ENCODE results near the gene FKBP6.
"Not testable (repeated sequence)": the region's sequence is repeated elsewhere in the genome, so short reads cannot be mapped to it uniquely, and the experiment has no call there.

Gene FKBP6

DNA sequence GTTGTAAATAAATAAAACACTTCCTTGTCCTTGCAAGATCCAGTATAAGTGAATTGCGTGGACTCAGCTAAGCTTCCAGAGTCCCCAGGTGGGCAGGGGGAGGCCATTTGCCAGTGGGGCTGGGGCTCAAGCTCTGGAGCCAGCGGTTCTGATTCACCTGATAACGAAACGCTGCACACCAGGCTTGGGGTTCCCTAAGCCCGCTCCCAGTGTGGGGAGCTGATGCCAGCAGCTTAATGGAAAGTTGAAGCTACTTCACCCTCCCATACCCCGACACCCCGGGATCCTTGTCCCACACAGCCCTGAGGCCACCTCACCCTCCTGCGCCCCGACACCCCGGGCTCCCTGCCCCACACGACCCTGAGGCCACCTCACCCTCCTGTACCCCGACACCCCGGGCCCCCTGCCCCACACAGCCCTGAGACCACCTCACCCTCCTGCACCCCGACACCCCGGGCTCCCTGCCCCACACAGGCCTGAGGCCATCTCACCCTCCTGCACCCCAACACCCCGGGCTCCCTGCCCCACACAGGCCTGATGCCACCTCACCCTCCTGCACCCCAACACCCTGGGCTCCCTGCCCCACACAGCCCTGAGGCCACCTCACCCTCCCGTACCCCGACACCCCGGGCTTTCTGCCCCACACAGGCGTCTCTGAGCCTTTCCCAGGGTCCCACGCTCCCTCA, 30.8 kb downstream of the FKBP6 start:
- DNase-seq, result no peak

GRCh38 chr7:73359306-73359705, 31.3 kb downstream of the FKBP6 start:
- DNase-seq, result no peak

DNA sequence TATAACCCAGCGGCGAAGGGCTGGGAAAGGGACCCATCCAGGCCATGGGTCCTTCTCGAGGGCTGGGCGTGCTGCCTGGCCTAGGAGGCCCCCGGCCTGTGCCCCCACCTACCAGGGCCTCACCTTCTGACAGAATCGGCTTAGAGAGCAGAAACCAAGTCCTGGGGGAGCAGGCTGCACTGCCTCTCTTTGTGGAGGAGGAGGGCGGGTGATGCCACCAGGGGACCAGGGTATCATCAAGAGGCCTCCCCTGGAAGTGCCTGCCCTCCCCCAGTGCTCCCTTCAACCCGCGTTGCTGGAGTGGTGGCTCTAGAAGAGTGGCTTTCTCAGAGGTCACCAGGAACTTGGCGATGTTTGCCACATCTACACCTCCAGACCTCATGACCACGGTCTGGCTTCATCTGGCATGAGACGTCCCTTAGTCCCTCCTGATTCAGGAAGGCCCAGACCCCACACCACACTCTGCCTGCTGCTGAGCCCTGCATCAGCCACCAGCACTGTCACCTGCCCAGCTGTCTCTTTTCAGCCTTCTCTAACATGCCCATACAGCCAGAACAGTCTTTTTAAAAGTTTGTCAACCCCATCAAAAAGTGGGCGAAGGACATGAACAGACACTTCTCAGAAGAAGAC, 31.9 kb downstream of the FKBP6 start:
- DNase-seq, result no peak

DNA sequence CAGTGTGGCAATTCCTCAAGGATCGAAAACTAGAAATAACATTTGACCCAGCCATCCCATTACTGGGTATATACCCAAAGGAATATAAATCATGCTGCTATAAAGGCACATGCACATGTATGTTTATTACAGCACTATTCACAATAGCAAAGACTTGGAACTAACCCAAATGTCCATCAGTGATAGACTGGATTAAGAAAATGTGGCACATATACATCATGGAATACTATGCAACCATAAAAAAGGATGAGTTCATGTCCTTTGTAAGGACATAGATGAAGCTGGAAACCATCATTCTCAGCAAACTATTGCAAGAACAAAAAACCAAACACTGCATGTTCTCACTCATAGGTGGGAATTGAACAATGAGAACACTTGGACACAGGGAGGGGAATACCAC, 32.6 kb downstream of the FKBP6 start:
- DNase-seq, result not testable (repeated sequence)

DNA sequence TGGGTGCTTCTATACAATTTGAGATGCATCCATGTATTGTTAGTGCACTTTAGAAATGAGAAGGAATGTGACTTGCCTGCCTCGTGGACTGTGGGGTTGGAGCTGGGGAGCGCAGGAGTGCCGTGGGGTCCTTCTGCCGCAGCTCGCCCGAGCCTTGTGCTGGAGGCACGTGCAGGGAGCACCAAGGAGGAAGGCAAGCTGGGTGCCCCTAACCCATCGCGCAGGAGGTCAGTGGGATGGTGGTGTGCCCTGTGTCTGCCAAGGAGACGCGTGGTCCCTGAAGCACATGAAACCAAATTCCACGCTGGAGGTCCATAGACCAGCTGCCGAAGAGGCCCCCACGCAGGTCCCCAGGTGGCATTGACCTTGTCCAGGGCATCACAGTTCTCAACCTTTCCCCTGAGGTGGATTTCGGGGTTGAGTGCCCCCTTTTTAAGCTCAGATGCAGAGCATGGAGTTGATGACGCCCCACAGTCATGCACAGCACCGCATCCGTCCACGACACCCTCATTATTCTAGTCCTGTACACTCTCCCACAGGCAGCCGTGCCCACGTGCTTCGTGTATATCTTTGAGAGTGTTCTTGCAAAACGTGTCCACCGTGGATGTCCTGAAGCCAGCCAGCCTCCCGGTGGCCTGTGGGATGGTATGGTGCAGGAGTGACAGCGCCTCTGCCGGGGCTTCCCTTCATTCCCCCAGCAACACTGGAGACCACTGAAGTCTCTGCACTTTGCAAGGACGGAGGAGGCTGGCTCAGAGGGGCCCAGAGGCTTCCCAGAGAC, 35.5 kb downstream of the FKBP6 start:
- DNase-seq, result no peak

GRCh38 chr7:73364006-73364728, 36.2 kb downstream of the FKBP6 start:
- DNase-seq, result no peak

DNA sequence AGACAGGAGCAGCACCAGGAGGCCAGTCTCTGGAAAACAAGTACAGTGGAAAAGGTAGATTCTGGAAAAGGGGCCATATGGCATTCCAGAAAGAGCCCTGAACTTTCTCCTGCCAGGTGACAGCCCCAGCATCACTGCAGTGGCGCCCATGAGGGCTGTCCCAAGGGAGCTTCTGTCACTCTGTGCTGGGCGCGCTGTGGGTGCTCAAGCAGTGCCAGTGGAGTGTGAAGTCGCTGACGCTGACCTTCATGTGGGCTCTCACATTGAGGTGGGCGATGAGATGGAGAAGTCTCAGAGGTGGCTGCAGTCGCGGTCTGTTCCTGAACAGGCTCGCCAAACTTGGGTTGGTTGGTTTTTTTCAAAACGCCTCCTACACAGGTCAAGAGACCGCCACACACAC, 38.2 kb downstream of the FKBP6 start:
- DNase-seq, result no peak

DNA sequence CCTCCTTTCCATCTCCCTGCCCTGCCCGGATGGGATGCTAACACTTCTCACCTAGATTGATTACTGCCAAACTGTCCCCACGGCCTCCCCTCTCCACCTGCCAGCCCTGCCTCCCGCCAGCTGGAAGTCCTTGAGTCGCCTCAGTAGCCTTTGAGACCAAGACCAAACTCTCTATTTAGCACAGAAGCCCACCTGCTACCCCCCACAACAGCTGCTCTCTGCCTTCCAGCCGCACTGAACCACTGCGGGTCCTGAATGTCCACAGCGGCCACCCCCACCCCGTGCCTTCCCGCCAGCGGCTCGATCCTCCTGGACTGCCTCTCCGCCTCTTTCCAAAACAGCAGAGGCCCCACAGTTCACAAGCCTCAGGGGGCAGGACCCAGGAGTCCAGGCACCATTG, 39.0 kb downstream of the FKBP6 start:
- DNase-seq, result no peak

DNA sequence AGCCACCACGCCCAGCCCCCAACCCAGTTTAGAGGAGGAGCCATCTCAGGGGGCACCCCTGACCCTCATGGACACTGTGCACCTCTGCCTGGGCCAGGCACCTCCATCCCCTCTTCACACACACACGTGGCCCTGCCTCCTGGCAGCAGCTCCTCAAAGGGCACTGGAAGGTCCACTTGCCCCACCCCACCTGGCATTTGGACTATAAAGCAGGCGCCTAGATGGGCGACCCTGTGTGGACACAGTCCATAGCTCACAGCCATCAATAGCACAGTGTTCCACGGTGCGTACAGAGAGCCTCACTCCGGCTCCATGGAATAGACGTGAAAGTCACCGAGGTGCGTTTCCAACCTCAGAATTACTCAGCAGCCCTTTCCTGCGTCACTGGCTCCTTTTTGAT, 41.0 kb downstream of the FKBP6 start:
- DNase-seq, result no peak

DNA sequence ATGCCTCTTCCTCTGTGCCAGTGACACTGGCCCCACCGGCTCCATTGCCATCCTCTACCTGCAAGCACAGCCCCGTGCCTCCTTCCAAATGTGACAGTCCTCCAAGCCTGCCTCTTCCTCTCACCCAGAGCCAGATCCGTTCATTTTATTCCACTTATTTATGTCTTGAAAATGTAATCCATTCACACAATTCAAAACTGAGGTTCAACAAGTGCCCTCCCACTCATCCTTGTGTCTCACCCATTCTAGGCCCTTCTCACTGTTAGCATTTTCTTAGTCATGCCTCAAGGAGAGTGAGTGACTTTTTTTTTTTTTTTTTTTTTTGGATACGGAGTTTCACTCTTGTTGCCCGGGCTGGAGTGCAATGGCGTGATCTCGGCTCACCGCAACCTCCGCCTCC, 41.7 kb downstream of the FKBP6 start:
- no peak for DNase-seq

DNA sequence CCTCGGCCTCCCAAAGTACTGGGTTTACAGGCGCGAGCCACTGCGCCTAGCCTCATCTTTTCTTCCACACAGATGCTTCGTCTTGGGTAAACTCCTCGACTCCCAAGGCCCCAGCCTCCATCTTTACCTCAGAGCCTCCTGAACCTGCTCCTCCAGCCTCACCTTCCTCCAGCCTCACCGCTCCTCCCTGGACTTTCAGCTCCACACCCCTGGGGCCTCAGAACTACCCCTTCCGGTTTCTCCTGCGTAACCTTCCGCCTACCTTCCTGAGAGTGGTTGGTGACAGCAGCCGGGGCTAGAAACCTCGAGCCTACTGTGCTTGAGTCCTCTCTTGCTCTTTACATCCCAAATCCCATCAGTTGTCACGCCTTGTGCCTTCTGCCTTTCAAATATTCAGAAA, 45.8 kb downstream of the FKBP6 start:
- DNase-seq, result no peak

- not testable (repeated sequence) for DNase-seq
These were observed 48.3 kb downstream of the FKBP6 start for GRCh38 chr7:73376262-73376661.

DNA sequence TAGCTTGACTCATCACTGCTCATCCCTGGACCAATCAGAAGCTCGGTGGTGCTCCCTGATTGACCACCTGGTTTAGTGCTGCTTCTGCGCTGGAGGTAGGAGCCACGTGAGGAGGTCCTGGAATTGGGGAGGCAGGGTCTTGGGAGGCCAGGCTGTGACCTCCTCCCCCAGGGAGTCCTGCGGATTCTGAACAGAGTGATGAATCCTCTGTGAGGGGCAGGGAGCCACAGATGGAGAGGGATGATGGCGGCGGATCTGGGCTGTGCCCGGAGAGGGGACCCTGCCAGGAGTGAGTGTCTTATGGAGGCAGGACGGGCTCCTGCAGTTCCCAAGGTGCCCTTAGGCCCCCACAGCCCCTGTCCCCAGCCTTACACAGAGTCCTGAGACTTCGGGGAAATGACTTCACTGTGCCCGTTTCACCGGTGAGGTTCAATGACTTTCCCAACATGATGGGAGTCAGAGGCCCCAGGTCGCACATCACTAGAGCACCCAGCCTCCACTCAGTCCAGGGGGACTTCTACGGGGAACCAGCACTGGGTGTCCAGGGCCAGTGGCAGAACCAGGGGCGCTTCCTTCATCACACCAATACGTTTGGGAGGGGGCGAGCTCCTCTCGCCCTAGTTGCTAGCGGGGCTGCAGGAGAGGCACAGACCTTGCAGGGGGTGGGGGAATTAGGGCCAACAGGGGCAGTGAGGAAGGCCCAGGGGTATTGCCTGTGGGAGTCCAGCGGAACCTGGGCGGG, 48.9 kb downstream of the FKBP6 start:
- DNase-seq, result no peak

GRCh38 chr7:73377413-73378200, 49.6 kb downstream of the FKBP6 start:
- peak; percentile 45 for DNase-seq

DNA sequence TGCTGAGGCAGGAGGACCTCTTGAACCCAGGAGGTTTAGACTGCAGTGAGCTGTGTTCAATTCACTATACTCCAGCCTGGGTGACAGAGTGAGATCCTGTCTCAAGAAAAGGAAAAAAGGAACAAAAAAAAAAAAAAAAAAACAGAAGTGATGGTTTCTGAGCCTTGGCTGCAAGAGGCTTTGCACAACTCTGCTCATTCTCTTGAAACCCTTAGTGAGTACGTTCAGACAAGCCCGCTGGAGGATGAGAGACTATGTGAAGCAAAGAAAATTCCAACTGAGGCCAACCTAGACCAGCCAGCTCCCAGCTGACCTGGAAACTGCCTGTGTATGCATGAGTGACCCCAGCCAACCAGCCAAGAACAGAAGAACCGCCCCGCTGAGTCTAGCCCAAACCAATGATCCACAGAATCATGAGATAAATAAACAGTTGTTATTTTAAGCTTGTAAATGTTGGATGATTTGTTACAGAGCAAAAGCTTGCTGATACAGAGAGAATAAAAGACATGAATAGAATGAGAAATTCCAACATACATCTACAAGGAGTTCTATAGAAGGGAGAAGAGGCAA, 55.1 kb downstream of the FKBP6 start:
- no peak for DNase-seq

GRCh38 chr7:73387221-73387828, 59.4 kb downstream of the FKBP6 start:
- no peak for DNase-seq

GRCh38 chr7:73387908-73388414, 60.0 kb downstream of the FKBP6 start:
- DNase-seq, result no peak

GRCh38 chr7:73391396-73391795, 63.4 kb downstream of the FKBP6 start:
- no peak for DNase-seq

- DNase-seq, result no peak
These were observed 66.5 kb downstream of the FKBP6 start for GRCh38 chr7:73394422-73394821.

Data from right hindlimb (tissue), 1 donor.